GM21717 (cell line): ENCODE measurements around the gene RAP1B.
"Not testable (repeated sequence)": the region's sequence is repeated elsewhere in the genome, so short reads cannot be mapped to it uniquely, and the experiment has no call there.

Experiments used
- ATAC-seq: cut with Tn5 transposase; IDR thresholded peaks from one replicate; pipeline ENCODE4 v1.9.1; 2021; ENCODE audit warnings: mild to moderate bottlenecking, moderate library complexity; ENCODE audit not compliant: unreplicated experiment

RAP1B gene

GRCh38 chr12:68632486-68632885, 21.8 kb downstream of the RAP1B start:
- ATAC-seq = no peak

GRCh38 chr12:68633614-68634558, 23.2 kb downstream of the RAP1B start:
- no peak for ATAC-seq

GRCh38 chr12:68636268-68636667, 25.6 kb downstream of the RAP1B start:
- ATAC-seq = no peak

- not testable (repeated sequence) for ATAC-seq
These were observed 26.7 kb downstream of the RAP1B start for GRCh38 chr12:68637439-68637838.

GRCh38 chr12:68638171-68638570, 27.5 kb downstream of the RAP1B start:
- no peak for ATAC-seq

GRCh38 chr12:68638721-68639395, 28.2 kb downstream of the RAP1B start:
- no peak for ATAC-seq

GRCh38 chr12:68639396-68639767, 28.7 kb downstream of the RAP1B start:
- ATAC-seq = no peak

GRCh38 chr12:68641138-68641537, 30.4 kb downstream of the RAP1B start:
- peak; percentile 80 for ATAC-seq

GRCh38 chr12:68646484-68646883, 35.8 kb downstream of the RAP1B start:
- no peak for ATAC-seq

GRCh38 chr12:68647507-68647906, 36.8 kb downstream of the RAP1B start:
- ATAC-seq = no peak

GRCh38 chr12:68648179-68648578, 37.5 kb downstream of the RAP1B start:
- no peak for ATAC-seq

- no peak for ATAC-seq
These were observed 54.4 kb downstream of the RAP1B start for GRCh38 chr12:68665016-68665569.

- no peak for ATAC-seq
These were observed 56.6 kb downstream of the RAP1B start for GRCh38 chr12:68667291-68667690.

GRCh38 chr12:68667896-68668295, 57.2 kb downstream of the RAP1B start:
- ATAC-seq = no peak

- ATAC-seq = no peak
These were observed 60.5 kb downstream of the RAP1B start for GRCh38 chr12:68671179-68671578.

GRCh38 chr12:68673788-68674187, 63.1 kb downstream of the RAP1B start:
- ATAC-seq = no peak

GRCh38 chr12:68674376-68674775, 63.7 kb downstream of the RAP1B start:
- no peak for ATAC-seq

- ATAC-seq = no peak
These were observed 64.6 kb downstream of the RAP1B start for GRCh38 chr12:68675101-68675842.

- not testable (repeated sequence) for ATAC-seq
These were observed 66.2 kb downstream of the RAP1B start for GRCh38 chr12:68676854-68677253.

- ATAC-seq = peak; percentile 2
These were observed 75.5 kb downstream of the RAP1B start for GRCh38 chr12:68686262-68686594.
